NCI-H69 (cell line): ENCODE results near the gene NAPB.

Source experiments
- DNase-seq: peaks from one replicate; lab custom pipeline; 2025; lab: John Stamatoyannopoulos, UW

Gene NAPB

DNA sequence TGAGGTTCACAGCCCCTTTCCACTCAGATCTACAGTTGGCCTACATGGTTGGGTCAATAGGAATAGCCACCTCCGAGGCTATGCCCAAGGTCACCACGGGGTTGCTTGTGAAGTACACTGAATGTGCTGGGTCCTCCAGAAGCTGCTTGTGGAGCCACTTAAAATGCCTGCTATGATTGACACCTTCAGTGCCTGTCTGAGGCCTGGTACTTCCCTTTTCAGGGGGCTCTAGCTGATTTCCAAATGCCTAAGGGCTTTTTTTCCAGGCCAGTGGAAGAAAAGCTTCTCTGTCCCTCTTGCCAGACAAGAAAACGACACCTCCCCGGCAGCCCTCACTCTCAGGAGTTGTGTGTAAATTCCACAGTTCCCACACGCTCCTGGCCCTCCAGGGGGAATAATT is 77.0 kb downstream of the NAPB start:
- no peak for DNase-seq

DNA sequence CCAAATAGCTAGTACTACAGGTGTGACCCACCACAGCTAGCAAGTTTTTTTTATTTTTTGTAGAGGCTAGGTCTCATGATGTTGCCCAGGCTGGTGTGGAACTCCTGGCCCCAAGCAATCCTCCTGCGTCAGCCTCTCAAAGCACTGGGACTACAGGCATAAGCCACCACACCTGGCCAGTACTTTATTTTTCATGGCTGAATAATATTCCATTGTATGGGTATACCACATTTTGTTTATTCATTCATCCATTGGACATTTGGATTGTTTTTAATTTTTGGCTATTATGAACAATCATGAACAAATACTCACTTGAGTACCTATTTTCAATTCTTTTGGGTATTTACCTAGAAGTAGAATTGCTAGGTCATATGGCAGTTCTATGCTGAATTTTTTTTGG is 77.7 kb downstream of the NAPB start:
- no peak for DNase-seq

DNA sequence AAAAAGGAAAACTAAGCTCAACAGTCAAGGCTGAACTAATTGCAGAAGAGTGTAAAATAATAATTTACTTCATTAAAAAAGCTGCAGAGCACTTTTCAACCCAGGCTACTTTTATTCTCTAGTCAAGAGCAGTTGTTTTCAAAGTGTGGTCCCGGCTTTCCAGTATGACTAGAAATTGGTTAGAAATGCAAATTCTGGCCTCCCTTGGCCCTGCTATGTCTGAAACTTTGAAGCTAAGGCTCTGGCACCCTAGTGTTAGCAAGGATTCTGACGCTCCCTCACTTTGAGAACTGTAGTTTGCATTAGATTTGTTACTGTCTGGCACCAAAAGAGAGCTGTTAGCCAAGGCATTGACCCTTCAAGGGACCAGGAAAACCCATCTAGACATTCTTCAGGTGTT is 80.2 kb downstream of the NAPB start:
- no peak for DNase-seq

DNA sequence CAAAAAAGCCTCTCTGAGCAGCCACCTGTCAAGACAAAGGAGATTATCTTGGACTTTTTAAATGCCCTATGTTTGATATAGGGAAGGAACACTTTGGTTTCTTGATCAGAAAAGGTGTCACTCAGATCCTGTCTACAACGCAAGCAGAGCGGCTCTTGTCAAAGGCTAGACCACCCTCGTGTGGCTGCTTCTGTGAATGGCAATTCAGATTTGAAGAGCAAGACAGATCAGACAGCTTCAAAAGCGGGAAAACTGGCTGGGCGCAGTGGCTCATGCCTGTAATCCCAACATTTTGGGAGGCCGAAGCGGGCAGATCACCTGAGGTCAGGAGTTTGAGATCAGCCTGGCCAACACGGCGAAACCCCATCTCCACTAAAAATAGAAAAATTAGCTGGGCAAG is 80.8 kb downstream of the NAPB start:
- DNase-seq = peak; percentile 81

DNA sequence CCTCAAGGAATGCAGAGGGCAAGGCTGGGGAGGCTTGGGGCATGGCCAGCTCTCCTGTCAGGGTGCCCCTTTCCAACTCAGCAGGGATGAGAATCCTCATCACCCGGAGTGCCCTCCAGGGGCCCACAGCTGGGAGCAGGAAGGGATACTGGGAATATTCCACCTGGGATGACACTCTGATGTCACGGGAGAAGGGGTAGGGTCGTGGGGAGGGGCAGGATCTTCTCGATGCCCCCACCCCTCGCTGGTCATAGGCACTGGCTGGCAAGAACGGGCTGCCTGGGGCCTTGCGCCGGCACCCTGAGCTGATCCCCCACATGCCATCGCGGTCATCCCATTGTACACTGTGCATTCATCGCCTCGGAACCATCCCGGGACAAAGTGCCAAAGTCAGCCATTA is 81.3 kb downstream of the NAPB start:
- no peak for DNase-seq

DNA sequence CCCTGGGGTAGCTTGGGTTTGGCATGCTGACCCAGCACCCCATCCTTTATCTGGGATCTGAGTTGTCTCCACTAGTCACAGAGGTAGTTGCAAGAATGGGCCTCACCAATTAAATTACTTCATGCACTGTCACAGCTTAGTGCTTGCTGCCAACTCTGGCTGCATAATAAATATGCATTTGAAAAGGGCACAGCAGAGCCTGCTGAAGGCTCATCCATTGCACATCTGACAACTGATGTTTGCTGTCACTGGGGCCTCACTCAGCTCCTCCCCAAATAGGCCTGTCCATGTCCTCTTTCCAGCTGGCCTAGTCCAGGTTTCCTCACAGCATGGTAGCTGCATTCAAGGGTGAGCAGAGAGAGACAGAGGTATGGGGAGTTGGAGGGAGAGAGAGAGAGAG is 84.0 kb downstream of the NAPB start:
- no peak for DNase-seq

DNA sequence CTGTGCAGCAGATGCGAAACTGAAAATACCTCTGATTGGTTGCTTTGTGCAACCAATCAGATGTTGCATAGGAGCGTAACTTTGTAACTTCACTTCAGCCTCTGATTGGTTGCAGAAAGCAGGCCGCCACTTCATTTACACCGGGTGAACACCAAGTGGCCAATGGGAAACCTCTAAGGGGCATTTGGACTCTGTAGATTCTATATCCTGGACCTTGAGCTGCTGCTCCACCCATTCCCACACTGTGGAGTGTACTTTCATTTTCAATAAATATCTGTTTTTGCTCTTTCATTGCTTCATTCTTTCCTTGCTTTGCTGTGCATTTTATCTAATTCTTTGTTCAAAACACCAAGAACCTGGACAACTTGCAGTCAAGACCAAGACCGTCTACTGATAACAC is 84.8 kb downstream of the NAPB start:
- no peak for DNase-seq

DNA sequence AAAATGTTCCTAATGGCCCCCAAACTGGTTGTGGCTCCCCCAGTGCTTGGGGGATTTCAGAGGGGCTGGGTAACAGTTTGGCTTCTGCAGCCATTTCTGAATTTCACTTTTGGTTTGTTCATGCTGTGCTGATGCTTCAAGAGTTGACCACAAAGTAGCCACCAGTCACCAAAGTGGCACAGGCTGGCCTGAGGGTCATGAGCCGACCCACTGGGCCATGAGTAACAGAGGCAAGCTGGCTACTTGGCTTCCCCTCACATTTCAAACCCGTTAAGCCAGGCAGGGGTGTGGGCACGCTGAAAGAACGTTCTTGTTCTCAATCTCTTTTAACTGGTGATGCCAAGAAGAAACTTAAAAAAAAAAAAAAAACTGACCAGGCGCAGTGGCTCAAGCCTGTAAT is 85.8 kb downstream of the NAPB start:
- DNase-seq = no peak

DNA sequence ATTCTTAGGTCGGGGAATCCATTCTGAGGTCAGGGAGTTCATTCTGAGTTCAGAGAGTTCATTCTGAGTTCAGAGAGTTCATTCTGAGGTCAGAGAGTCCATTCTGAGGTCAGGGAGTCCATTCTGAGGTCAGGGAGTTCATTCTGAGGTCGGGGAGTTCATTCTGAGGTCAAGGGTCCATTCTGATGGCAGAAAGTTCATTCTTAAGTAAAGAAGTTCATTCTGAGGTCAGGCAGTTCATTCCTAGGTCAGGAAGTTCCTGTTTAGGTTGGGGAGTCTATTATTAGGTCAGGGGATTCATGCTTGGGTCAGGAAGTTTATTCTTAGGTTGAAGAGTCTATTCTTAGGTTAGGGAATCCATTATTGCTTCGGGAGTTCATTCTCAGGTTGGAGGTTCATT is 87.2 kb downstream of the NAPB start:
- DNase-seq = no peak

DNA sequence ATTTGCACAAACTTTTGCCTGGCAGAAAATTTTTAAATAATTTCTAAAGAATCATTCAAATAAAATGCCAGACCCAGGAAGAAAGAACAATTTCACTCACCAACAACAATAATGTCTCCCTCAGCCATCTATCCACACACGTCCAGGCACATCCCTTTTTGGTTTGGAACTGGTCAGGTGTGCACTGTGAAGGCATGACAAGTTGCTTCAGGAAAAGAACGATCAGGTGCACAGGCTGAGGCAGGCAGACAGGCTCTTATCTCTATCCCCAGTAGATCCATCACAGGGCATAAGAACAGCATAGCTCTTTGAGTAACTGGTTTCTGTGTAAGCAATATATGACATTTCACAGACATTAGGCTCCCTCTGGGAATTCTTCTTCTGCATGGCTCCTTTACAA is 88.8 kb downstream of the NAPB start:
- no peak for DNase-seq

DNA sequence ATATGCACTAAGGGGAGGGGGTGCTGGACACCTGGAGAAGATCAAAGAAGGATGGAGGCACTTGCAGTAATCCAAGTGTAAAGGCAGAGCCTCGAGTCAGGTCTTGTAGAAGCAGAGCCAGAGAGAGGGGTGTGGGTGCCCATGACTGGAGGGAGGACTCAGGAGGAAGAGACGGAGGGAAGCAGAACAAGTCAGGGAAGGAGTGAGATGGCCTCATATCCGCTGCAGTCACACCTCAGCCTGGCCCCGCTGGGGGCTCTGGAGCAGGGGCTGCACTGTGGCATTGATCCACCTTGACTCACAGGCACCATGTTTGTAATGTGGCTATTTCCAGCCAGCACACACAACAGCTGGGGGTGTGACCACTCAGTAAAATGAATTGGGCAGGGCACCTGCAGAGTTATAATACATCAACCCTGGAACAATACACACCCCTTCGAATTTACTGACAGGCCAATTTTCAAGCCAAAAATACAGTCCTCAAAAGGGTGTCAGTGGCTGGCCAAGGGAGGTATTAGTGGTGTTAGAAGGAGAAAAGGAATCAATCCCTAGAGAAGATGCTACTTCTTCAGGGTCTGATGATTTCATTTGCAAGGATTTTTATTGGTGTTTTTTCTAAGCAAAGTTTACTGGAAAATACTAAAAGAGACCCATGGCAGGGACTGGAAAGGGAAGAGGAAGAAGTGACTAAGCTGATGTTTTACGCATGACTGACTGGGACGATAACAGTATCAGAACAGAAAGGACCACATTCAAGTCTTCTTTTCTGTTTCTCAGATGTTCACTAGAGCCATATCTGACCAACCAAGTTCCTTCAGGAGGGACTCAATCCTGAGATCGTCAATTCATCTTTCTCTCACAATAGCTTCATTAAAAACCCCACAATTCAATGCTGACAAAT is 89.6 kb downstream of the NAPB start:
- DNase-seq = peak; percentile 12

DNA sequence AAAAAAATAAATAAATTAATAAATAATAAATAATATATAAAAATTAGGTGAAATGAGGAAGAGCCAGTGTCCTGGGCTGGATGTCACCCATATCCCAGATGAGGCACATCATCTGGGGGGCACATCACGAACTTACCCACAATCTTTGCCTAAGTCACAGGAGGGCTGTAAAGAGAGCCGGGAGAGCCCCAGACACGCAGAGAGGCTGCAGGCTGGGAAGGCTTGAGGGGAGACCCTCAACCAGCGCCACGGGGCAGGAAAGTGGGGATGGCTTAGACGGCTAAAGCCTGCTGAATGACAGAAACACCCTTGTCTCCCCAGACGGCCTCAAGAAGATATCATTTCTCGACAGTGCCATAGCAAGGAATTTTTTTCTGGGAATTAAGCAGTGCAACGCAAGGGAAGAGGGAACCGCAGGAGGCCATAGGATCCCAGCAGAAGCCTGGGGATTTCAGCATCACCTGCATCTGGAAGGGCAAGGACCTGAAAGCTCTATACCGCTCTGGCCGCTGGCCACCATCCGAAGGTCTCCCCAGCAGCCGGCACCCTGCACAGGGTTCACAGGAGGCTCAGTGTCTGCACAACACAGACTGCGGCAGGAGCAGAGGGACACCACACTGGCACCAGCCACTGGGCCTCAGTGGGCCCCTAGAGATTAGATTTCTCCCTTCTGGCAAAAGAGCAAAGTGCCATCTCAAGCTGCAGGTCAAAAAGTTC is 93.5 kb downstream of the NAPB start:
- DNase-seq = no peak

DNA sequence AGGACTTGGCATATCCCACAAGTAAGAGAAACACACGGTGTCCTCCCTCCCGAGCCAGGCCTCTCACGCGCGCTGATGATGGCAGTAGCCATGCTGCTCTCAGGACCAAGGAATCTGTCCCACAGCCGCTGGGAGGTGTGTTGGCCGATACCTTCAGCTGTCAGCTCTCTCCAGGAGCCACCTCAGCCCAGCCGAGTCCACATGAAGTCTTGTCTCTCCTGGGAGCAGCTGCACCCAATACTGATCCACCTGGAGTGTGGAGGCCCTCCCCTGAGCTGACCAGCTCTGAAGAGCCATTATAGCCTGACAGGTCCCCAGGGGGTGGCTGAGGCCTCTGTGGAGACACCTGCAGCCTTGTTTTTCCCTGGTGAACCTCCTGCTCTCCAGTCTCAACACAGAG is 94.5 kb downstream of the NAPB start:
- peak; percentile 43 for DNase-seq

DNA sequence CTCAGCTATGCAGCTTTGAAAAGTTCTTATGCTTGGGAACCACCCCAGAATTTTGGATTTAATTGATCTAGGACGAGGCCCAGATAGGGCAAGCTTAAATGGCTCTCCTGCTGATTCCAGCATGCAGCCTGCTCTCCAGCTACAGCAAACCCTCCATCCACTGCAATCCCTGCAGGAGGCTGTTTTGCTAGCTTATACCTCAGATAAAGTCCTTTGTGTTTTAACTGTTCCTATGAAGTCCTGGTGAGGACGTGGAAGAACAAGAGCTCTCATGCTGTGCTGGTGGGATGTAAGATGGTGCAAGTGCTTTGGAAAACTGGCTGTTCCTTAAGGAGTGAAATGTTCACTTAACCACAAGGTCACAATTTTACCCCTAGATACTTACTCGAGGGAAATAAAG is 96.2 kb downstream of the NAPB start:
- no peak for DNase-seq
